Activated naive CD8-positive, alpha-beta T cell treated with anti-CD3 and anti-CD28 coated beads, Interleukin-2, amount 10 ng/mL, durations not matched to agents 7 days and 5 days (primary cell): Measurements from ENCODE around the gene PHKA1. TPM values are rescaled to one million over a fixed set of nuclear protein-coding genes. Genes with fewer than 3 reads are reported as not detected.
A peak's percentile ranks its signal among the peaks of the same experiment; 100 is the strongest.
"Not testable (repeated sequence)": the region's sequence is repeated elsewhere in the genome, so short reads cannot be mapped to it uniquely, and the experiment has no call there.

Experiments used
- ATAC-seq: fragments of 150-1000 bp; cut with Tn5 transposase; one replicate; pipeline ENCODE4 v1.10.0; 2021; ENCODE audit warnings: low read depth, moderate library complexity
- POLR2A ChIA-PET: fragments of 350-600 bp; sonication (Branson Sonifier 250); formaldehyde crosslinking; loops from one replicate; lab custom pipeline; 2021; ENCODE audit warnings: antibody characterized with exemption; lab: Charles Lee
- DNase-seq: peaks from one replicate; pipeline ENCODE4 v3.0.0; 2021
- H3K27ac Mint-ChIP-seq: one replicate; pipeline ENCODE4 v1.8.0; 2022; ENCODE audit warnings: mild to moderate bottlenecking, mixed read lengths
- H3K27me3 Mint-ChIP-seq: one replicate; pipeline ENCODE4 v1.8.0; 2022; ENCODE audit warnings: mild to moderate bottlenecking, moderate library complexity, mixed read lengths
- H3K36me3 Mint-ChIP-seq: one replicate; pipeline ENCODE4 v1.8.0; 2021; ENCODE audit warnings: mild to moderate bottlenecking, mixed read lengths
- H3K4me1 Mint-ChIP-seq: one replicate; pipeline ENCODE4 v1.8.0; 2021; ENCODE audit warnings: mixed read lengths
- H3K4me3 Mint-ChIP-seq: one replicate; pipeline ENCODE4 v1.8.0; 2022; ENCODE audit warnings: mild to moderate bottlenecking, moderate library complexity, mixed read lengths
- H3K9me3 Mint-ChIP-seq: one replicate; pipeline ENCODE4 v1.8.0; 2021; ENCODE audit warnings: mixed read lengths
- total RNA-seq, 2 experiments: library from RNA; stranded (reverse); gene quantifications; one replicate each; pipeline ENCODE4 v1.2.3, GENCODE V29; 2021

PHKA1 gene
- total RNA-seq, result under 1 TPM; 0.47 to 0.48 TPM

DNA sequence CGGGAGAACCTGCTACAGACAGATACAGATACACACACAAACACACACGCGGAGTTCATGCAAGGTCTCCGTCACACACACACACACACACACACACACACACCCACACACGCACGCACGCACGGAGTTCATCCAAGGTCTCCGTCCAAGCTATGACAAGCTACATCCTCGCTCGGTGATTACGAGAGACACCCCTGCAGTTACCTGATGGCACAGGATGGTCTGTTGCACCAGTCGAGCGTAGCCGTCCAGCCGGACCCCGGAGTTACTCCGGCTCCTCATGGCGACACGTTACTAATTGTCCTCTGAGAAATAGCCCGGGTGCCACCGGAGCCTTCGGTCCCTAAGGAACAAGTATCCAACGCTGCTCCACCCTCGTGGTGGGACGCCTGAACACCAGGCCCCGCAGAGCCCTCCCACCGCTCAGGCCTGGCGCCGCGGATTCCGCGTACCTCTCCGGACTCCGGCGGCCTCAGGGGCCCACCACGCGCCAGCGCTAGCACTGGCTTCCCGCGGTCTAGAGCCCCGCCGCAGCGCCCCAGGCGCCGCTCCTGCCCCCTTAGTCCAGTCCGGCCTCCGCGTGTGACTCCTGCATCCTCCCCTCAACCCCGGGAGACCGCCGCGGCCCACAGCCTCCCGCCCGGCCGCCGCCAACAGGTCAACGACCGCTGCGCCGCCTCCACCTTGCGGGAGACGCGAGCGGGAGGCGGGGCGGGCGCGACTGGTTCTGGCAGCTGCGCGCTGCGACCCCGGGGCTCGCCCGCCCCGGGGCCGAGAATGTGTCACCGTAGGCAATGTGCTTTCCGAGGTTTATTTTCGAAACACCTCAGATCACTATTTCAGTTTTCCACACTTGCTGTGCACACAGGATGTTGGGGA is at the start of gene PHKA1:
Gene PHKA1, minus strand, starts transcription at position 708 of the 879 bp plus-strand sequence. Its CDS starts 426 bp downstream, at position 282.
- ATAC-seq (peak; percentile 65), DNase-seq (peak; percentile 44)
- H3K27ac Mint-ChIP-seq, H3K27me3 Mint-ChIP-seq, POLR2A ChIA-PET, H3K9me3 Mint-ChIP-seq, H3K36me3 Mint-ChIP-seq: not testable (repeated sequence)
- Mint-ChIP-seq H3K4me1 (peaks cover 11% of the 10 kb centered on the region), H3K4me3 (peak within 1 kb of the TSS; percentile 73)

- H3K36me3 Mint-ChIP-seq, H3K4me1 Mint-ChIP-seq, ATAC-seq, DNase-seq, POLR2A ChIA-PET, H3K27me3 Mint-ChIP-seq, H3K27ac Mint-ChIP-seq, H3K4me3 Mint-ChIP-seq, H3K9me3 Mint-ChIP-seq: not testable (repeated sequence)
Observed at GRCh38 chrX:72760454-72760853, 46.3 kb upstream of the PHKA1 start.

DNA sequence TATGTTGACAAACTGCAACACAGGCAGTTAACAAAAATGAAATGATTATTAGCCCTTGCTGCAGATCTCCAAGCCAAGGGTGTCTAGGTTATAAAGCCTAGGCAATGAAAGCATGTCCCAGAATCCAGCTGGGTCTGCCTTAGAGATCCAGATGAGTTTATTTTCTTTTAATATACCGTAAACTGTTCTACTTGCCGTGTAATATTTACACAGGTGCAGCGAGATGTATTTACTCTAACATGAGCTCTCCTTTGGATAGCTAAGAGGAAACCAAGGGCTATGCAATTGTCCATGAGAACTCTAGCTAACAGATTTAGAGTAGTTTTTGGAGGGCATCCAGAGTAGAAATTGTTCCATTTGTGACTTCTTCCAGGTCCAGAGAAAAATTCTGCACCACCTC is 34.4 kb upstream of the PHKA1 start:
- H3K27me3 Mint-ChIP-seq, POLR2A ChIA-PET, ATAC-seq, H3K4me1 Mint-ChIP-seq, H3K9me3 Mint-ChIP-seq, H3K27ac Mint-ChIP-seq, H3K36me3 Mint-ChIP-seq, DNase-seq, H3K4me3 Mint-ChIP-seq: not testable (repeated sequence)

DNA sequence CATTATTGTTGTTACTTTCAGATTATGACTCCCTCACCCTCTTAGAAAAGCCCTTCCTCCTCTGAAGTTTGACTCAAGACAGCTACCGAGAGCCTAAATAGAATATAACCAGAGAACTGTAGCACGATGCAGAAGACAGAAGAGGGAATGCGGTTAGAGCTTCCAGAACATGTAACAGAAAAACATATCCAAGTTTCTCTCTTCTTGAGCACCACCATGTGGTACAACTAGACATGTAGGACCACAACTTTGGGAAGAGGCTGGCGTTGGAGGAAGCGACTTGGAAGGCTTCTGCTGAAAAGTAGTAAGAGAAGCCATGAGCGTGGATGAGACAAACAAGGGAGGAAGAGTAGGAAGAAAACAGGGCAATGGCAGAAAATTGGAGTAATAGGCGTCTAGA is 31.4 kb upstream of the PHKA1 start:
- H3K27me3 Mint-ChIP-seq, ATAC-seq, H3K4me3 Mint-ChIP-seq, POLR2A ChIA-PET, H3K36me3 Mint-ChIP-seq, H3K9me3 Mint-ChIP-seq, H3K4me1 Mint-ChIP-seq, DNase-seq, H3K27ac Mint-ChIP-seq: not testable (repeated sequence)

GRCh38 chrX:72735561-72735960 is 21.5 kb upstream of the PHKA1 start:
- Mint-ChIP-seq H3K9me3 (no peaks in the 10 kb centered on the region), H3K27me3 (peaks cover 17% of the 10 kb centered on the region), H3K4me1 (no peaks in the 10 kb centered on the region), H3K4me3 (no peak overlapping the region), H3K27ac (no peak overlapping the region), H3K36me3 (no peaks in the 10 kb centered on the region)
- ATAC-seq, result no peak
- POLR2A ChIA-PET, result no interaction called here
- DNase-seq, result no peak

- POLR2A ChIA-PET, H3K4me1 Mint-ChIP-seq, H3K9me3 Mint-ChIP-seq, ATAC-seq, H3K36me3 Mint-ChIP-seq, H3K4me3 Mint-ChIP-seq, DNase-seq, H3K27ac Mint-ChIP-seq: not testable (repeated sequence)
- H3K27me3 Mint-ChIP-seq, result peaks cover 13% of the 10 kb centered on the region
Observed at GRCh38 chrX:72733636-72734035, 19.5 kb upstream of the PHKA1 start.

DNA sequence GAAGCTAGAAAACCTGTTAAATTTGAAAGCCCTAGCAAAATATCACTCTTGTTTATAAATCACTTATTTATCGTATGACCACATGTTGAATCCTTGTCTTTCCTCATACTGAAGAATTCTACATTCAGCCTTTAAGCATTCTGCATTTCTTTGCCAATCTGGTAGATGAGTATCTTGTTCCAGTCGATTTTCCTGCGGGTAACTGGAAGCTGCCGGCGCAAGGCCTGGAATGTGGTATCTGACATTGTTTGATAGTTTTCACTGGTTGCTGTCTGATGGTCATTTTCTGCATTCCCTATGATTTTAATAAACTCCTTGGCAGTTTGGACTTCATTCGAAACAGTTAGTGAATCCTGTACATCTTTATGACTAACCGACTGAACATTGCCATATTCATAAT is 13.7 kb upstream of the PHKA1 start:
- no peak for DNase-seq
- H3K27ac Mint-ChIP-seq, result no peak overlapping the region
- no peak overlapping the region for H3K4me3 Mint-ChIP-seq
- no peaks in the 10 kb centered on the region for H3K9me3 Mint-ChIP-seq
- no peaks in the 10 kb centered on the region for H3K36me3 Mint-ChIP-seq
- peaks cover 7% of the 10 kb centered on the region for H3K27me3 Mint-ChIP-seq
- no peaks in the 10 kb centered on the region for H3K4me1 Mint-ChIP-seq
- no peak for ATAC-seq
- POLR2A ChIA-PET, result no interaction called here

GRCh38 chrX:72716766-72717165 is 2.7 kb upstream of the PHKA1 start:
- no peak for ATAC-seq
- Mint-ChIP-seq H3K9me3 (no peaks in the 10 kb centered on the region), H3K4me3 (no peak overlapping the region), H3K4me1 (peaks cover 11% of the 10 kb centered on the region), H3K36me3 (no peaks in the 10 kb centered on the region), H3K27me3 (no peaks in the 10 kb centered on the region), H3K27ac (no peak overlapping the region)
- POLR2A ChIA-PET, result no interaction called here
- no peak for DNase-seq

- Mint-ChIP-seq H3K4me1 (peaks cover 11% of the 10 kb centered on the region), H3K27ac (no peak overlapping the region), H3K9me3 (no peaks in the 10 kb centered on the region), H3K27me3 (no peaks in the 10 kb centered on the region), H3K36me3 (no peaks in the 10 kb centered on the region), H3K4me3 (peak overlapping the region; percentile 35)
- ATAC-seq, result no peak
- POLR2A ChIA-PET, result no interaction called here
- DNase-seq, result no peak
Observed at GRCh38 chrX:72715546-72715945, 1.4 kb upstream of the PHKA1 start.

- POLR2A ChIA-PET, result no interaction called here
- H3K4me3 Mint-ChIP-seq, result peak overlapping the region; percentile 70
- peaks cover 11% of the 10 kb centered on the region for H3K4me1 Mint-ChIP-seq
- peak; percentile 9 for ATAC-seq
- no peaks in the 10 kb centered on the region for H3K27me3 Mint-ChIP-seq
- peak; percentile 28 for DNase-seq
- no peaks in the 10 kb centered on the region for H3K9me3 Mint-ChIP-seq
- H3K36me3 Mint-ChIP-seq, result no peaks in the 10 kb centered on the region
- no peak overlapping the region for H3K27ac Mint-ChIP-seq
Observed at GRCh38 chrX:72714478-72714916, 391 bp upstream of the PHKA1 start.

- no peak for ATAC-seq
- no peaks in the 10 kb centered on the region for H3K9me3 Mint-ChIP-seq
Observed at GRCh38 chrX:72713130-72713529, 976 bp downstream of the PHKA1 start.

DNA sequence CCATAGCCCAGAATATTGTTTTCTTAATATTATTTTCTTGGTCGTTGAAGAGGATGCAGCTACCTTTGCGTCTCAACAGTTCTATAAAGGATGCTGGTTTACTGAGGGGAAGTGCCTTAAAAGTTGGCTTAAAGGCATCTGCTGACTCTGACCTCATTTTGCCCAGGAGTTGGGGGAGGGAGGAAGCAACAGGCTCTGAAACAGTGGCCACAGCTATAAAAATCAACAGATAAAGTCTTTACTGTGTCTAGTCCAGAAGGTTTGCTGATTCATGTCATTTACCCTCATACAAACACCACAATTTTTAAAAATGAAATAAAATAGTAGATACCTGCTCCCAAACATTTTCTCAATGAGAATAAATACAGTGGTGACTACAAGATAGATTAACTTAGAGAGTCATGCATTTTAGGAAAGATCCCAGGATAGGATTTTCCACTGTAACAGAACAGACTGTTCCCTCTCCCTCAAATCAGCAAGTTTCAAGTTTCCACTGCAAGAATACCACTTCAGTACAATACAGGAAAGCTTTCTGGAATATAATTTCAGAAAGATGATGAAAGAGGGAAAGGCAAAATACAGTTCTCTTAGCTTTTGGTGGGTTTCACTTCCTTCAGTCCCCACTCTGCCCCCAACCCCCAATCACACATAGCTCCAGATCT is 1.9 kb downstream of the PHKA1 start:
- H3K36me3 Mint-ChIP-seq, result no peaks in the 10 kb centered on the region
- H3K27me3 Mint-ChIP-seq, result no peaks in the 10 kb centered on the region
- DNase-seq (no peak), ATAC-seq (no peak)
- H3K9me3 Mint-ChIP-seq, result no peaks in the 10 kb centered on the region
- H3K4me3 Mint-ChIP-seq, result no peak overlapping the region
- POLR2A ChIA-PET, result no interaction called here
- H3K27ac Mint-ChIP-seq, result no peak overlapping the region
- peaks cover 11% of the 10 kb centered on the region for H3K4me1 Mint-ChIP-seq

More at GRCh38 chrX:72713130-72713529, 976 bp downstream of the PHKA1 start:
- peaks cover 11% of the 10 kb centered on the region for H3K4me1 Mint-ChIP-seq
- no peak overlapping the region for H3K27ac Mint-ChIP-seq
- no peak for DNase-seq
- H3K27me3 Mint-ChIP-seq, result no peaks in the 10 kb centered on the region
- H3K4me3 Mint-ChIP-seq, result peak overlapping the region; percentile 73
- POLR2A ChIA-PET, result no interaction called here
- H3K36me3 Mint-ChIP-seq, result no peaks in the 10 kb centered on the region

- POLR2A ChIA-PET, result no interaction called here
- no peaks in the 10 kb centered on the region for H3K36me3 Mint-ChIP-seq
- ATAC-seq (no peak), DNase-seq (no peak)
- no peaks in the 10 kb centered on the region for H3K9me3 Mint-ChIP-seq
- H3K4me3 Mint-ChIP-seq, result no peak overlapping the region
- H3K27me3 Mint-ChIP-seq, result no peaks in the 10 kb centered on the region
- no peaks in the 10 kb centered on the region for H3K4me1 Mint-ChIP-seq
- no peak overlapping the region for H3K27ac Mint-ChIP-seq
Observed at GRCh38 chrX:72705814-72706213, 8.3 kb downstream of the PHKA1 start.

- ATAC-seq (no peak), DNase-seq (no peak)
- no peaks in the 10 kb centered on the region for H3K27me3 Mint-ChIP-seq
- no peak overlapping the region for H3K27ac Mint-ChIP-seq
- H3K4me1 Mint-ChIP-seq, result no peaks in the 10 kb centered on the region
- POLR2A ChIA-PET, result no interaction called here
- no peaks in the 10 kb centered on the region for H3K36me3 Mint-ChIP-seq
- H3K9me3 Mint-ChIP-seq, result no peaks in the 10 kb centered on the region
- H3K4me3 Mint-ChIP-seq, result no peak overlapping the region
Observed at GRCh38 chrX:72705111-72705510, 9.0 kb downstream of the PHKA1 start.
